ENCODE results near the gene LARGE1.

The LARGE1 gene

GRCh38 chr22:33650244-33650643 lies 270.0 kb downstream of the LARGE1 start:
- no peak overlapping the region for H3K4me3 ChIP-seq (ENCODE audit: low read depth, low read length)
- no peak for TF ChIP-seq CTCF (IDR thresholded peaks at IDR 0.05; ENCODE audit: low read depth, low read length)

DNA sequence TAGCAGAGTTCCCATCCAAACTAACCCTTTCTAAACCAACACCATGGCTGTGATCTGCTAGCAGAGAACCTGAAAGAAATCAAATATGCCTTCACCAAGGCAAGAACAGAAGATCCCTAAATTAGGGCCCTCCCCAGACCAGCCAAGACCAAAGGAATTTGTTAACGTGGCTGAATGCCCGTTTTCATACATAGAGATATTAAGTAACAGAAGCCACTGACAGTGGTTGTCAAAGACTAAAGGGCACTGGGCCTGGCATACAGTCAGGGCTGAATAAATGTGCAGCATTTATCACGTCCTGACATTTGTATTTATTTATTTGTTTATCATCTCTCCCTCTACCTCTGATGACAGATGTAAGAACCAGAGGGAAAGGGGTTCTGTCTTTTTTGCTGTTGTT lies 271.8 kb downstream of the LARGE1 start:
- no peak for TF ChIP-seq CTCF (IDR thresholded peaks at IDR 0.05; ENCODE audit: low read depth, low read length)
- H3K4me3 ChIP-seq (ENCODE audit: low read depth, low read length), result no peak overlapping the region

- no peak overlapping the region for H3K4me3 ChIP-seq (ENCODE audit: low read depth, low read length)
- no peak for TF ChIP-seq CTCF (IDR thresholded peaks at IDR 0.05; ENCODE audit: low read depth, low read length)
Measured at GRCh38 chr22:33640900-33641299, 279.4 kb downstream of the LARGE1 start.

DNA sequence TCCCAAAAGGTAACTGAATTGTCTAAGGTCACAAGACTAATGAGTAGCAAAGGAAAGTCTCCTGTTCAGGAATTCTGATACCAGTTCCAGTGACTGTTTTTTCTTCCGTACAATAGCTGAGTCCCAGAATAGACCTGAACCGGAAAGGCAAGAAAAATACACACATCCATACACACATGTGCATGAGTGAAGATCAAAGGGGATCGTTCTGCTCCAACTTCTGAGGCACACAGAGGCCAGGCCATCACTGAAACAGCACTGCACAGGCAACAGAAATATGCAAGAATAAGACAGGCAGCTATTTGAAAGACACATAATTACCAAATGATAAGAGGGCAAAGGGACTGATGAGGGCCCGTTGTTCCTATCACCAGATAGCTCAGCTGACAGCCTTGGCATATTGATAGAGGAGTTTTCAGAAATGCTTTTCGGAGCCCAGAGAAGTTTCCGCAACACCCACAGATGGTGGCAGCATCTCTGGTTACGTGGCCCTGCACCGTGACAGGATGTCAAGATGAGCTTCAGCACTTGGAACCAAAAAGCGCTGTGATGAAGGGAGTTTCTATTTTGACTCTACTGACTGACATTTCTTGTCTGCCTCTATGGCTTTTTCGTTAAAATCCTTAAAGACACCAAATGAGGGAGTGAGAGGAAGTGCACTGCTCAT lies 280.6 kb downstream of the LARGE1 start:
- no peak overlapping the region for H3K4me3 ChIP-seq (ENCODE audit: low read depth, low read length)
- no peak for TF ChIP-seq CTCF (IDR thresholded peaks at IDR 0.05; ENCODE audit: low read depth, low read length)

- TF ChIP-seq CTCF (IDR thresholded peaks at IDR 0.05; ENCODE audit: low read depth, low read length), result no peak
Measured at GRCh38 chr22:33635766-33636165, 284.5 kb downstream of the LARGE1 start.

GRCh38 chr22:33631777-33632176 lies 288.5 kb downstream of the LARGE1 start:
- TF ChIP-seq CTCF (IDR thresholded peaks at IDR 0.05; ENCODE audit: low read depth, low read length), result no peak
- H3K4me3 ChIP-seq (ENCODE audit: low read depth, low read length), result no peak overlapping the region

More at GRCh38 chr22:33635766-33636165, 284.5 kb downstream of the LARGE1 start:
- no peak overlapping the region for H3K4me3 ChIP-seq (ENCODE audit: low read depth, low read length)

GRCh38 chr22:33625959-33626358 lies 294.3 kb downstream of the LARGE1 start:
- H3K4me3 ChIP-seq (ENCODE audit: low read depth, low read length), result no peak overlapping the region
- no peak for TF ChIP-seq CTCF (IDR thresholded peaks at IDR 0.05; ENCODE audit: low read depth, low read length)
